GM23338 (cell line): Measurements from ENCODE around the gene BNIP2. TPM values are rescaled to one million over a fixed set of nuclear protein-coding genes. Genes with fewer than 3 reads are reported as not detected.

Source experiments
- ATAC-seq: fragments of 200-7000 bp; cut with Tn5 transposase; 3 replicates; pipeline ENCODE4 v1.9.1; 2020
- DNase-seq: peaks from one replicate; pipeline ENCODE4 v3.0.0-alpha.2; 2015; ENCODE audit warnings: low spot score
- H2AFZ ChIP-seq: fragments of 200-600 bp; sonication (generic); 2 replicates; pipeline ENCODE4 v1.8.0; 2016; ENCODE audit warnings: antibody characterized with exemption, mild to moderate bottlenecking, moderate library complexity
- H3F3A ChIP-seq: fragments of 200-600 bp; sonication (generic); replicated peaks from 2 replicates; pipeline ENCODE4 v1.8.0; 2017; ENCODE audit warnings: antibody characterized with exemption, mixed run types, low read depth
- H3K27ac ChIP-seq: fragments of 200-600 bp; sonication (generic); 2 replicates; pipeline ENCODE4 v1.6.1; 2016; ENCODE audit warnings: low read depth
- H3K27me3 ChIP-seq: fragments of 200-600 bp; sonication (generic); 2 replicates; pipeline ENCODE4 v1.8.0; 2016; ENCODE audit warnings: mild to moderate bottlenecking, mixed run types, moderate library complexity; ENCODE audit not compliant: insufficient read depth
- H3K36me3 ChIP-seq: fragments of 200-600 bp; sonication (generic); 2 replicates; pipeline ENCODE4 v1.8.0; 2016; ENCODE audit warnings: mild to moderate bottlenecking; ENCODE audit not compliant: insufficient read depth
- H3K4me1 ChIP-seq: fragments of 200-600 bp; sonication (generic); 2 replicates; pipeline ENCODE4 v1.8.0; 2016; ENCODE audit warnings: mild to moderate bottlenecking, moderate library complexity; ENCODE audit not compliant: insufficient read depth
- H3K4me2 ChIP-seq: fragments of 200-600 bp; sonication (generic); 2 replicates; pipeline ENCODE4 v1.7.1; 2017; ENCODE audit warnings: mixed run types
- H3K4me3 ChIP-seq: fragments of 200-600 bp; sonication (generic); 2 replicates; pipeline ENCODE4 v1.6.1; 2016; ENCODE audit warnings: mixed run types
- H3K79me2 ChIP-seq: fragments of 200-600 bp; sonication (generic); replicated peaks from 2 replicates; pipeline ENCODE4 v1.8.0; 2017; ENCODE audit warnings: mild to moderate bottlenecking; ENCODE audit not compliant: insufficient read depth
- H3K9me2 ChIP-seq: fragments of 200-600 bp; sonication (generic); 2 replicates; pipeline ENCODE4 v1.8.0; 2017; ENCODE audit not compliant: insufficient read depth
- H4K20me1 ChIP-seq: fragments of 200-600 bp; sonication (generic); replicated peaks from 2 replicates; pipeline ENCODE4 v1.8.0; 2017; ENCODE audit warnings: mild to moderate bottlenecking; ENCODE audit not compliant: insufficient read depth
- H3K27ac Mint-ChIP-seq: 2 replicates; pipeline ENCODE4 v1.8.0; 2020; ENCODE audit warnings: inconsistent platforms, mild to moderate bottlenecking, moderate library complexity, mixed read lengths
- H3K27me3 Mint-ChIP-seq: 3 replicates; pipeline ENCODE4 v1.8.0; 2022; ENCODE audit warnings: low read depth, mild to moderate bottlenecking, moderate library complexity, mixed read lengths, inconsistent platforms; ENCODE audit not compliant: insufficient read depth, poor library complexity
- H3K36me3 Mint-ChIP-seq: 3 replicates; pipeline ENCODE4 v1.8.0; 2021; ENCODE audit warnings: low read depth, mild to moderate bottlenecking, inconsistent platforms, moderate library complexity, mixed read lengths
- H3K4me1 Mint-ChIP-seq: 3 replicates; pipeline ENCODE4 v1.8.0; 2020; ENCODE audit warnings: mild to moderate bottlenecking, inconsistent platforms, mixed read lengths
- H3K4me3 Mint-ChIP-seq: 3 replicates; pipeline ENCODE4 v1.8.0; 2021; ENCODE audit warnings: moderate library complexity, mild to moderate bottlenecking, inconsistent platforms, mixed read lengths
- H3K9me3 Mint-ChIP-seq: 3 replicates; pipeline ENCODE4 v1.8.0; 2020; ENCODE audit warnings: moderate library complexity, mild to moderate bottlenecking, inconsistent platforms, mixed read lengths
- CREB1 ChIP-seq: fragments of 250-450 bp; sonication (Bioruptor Pico); IDR thresholded peaks from 2 replicates; pipeline ENCODE4 v1.5.0; 2020; ENCODE audit warnings: low read depth, mild to moderate bottlenecking, moderate library complexity
- CTCF ChIP-seq, 2 experiments: fragments of 200-600 bp in 1 of 2; sonication (generic) in 1 of 2; conservative IDR thresholded peaks; 2 replicates each; pipeline versions ENCODE4 v1.5.1 to v1.6.1; 2016 to 2017; ENCODE audit warnings: antibody characterized with exemption in 2 of 2, low read depth in 2 of 2, mild to moderate bottlenecking in 2 of 2, moderate library complexity in 1 of 2
- ETS1 ChIP-seq: IDR thresholded peaks from 2 replicates; pipeline ENCODE4 v1.6.1; 2016; ENCODE audit warnings: antibody characterized with exemption
- EZH2 ChIP-seq: fragments of 200-600 bp; sonication (generic); IDR thresholded peaks from one replicate; pipeline ENCODE4 v1.8.0; 2017; ENCODE audit warnings: antibody characterized with exemption, mild to moderate bottlenecking, low read depth; ENCODE audit not compliant: unreplicated experiment
- EZH2phosphoT487 ChIP-seq: fragments of 200-600 bp; sonication (generic); IDR thresholded peaks from one replicate; pipeline ENCODE4 v1.8.1; 2018; ENCODE audit warnings: antibody characterized with exemption; ENCODE audit not compliant: unreplicated experiment
- JUNB ChIP-seq: IDR thresholded peaks from one replicate; pipeline ENCODE4 v1.6.1; 2016; ENCODE audit warnings: antibody characterized with exemption; ENCODE audit not compliant: unreplicated experiment
- NANOG ChIP-seq: IDR thresholded peaks from 2 replicates; pipeline ENCODE4 v1.6.1; 2016; ENCODE audit warnings: antibody characterized with exemption, borderline replicate concordance
- POLR2AphosphoS5 ChIP-seq: IDR thresholded peaks from 2 replicates; pipeline ENCODE4 v1.6.1; 2016; ENCODE audit warnings: antibody characterized with exemption, low read depth
- STAT1 ChIP-seq: IDR thresholded peaks from one replicate; pipeline ENCODE4 v1.6.1; 2016; ENCODE audit warnings: antibody characterized with exemption; ENCODE audit not compliant: unreplicated experiment
- ZNF114 ChIP-seq: fragments of 250-450 bp; sonication (Bioruptor Pico); IDR thresholded peaks from 2 replicates; pipeline ENCODE4 v1.5.0; 2020; ENCODE audit warnings: mild to moderate bottlenecking, moderate library complexity
- ZNF331 ChIP-seq: fragments of 250-450 bp; sonication (Bioruptor Pico); IDR thresholded peaks from 2 replicates; pipeline ENCODE4 v1.5.0; 2020; ENCODE audit warnings: low read depth, mild to moderate bottlenecking, moderate library complexity
- ZNF462 ChIP-seq: fragments of 250-450 bp; sonication (Bioruptor Pico); IDR thresholded peaks from 2 replicates; pipeline ENCODE4 v1.5.0; 2020; ENCODE audit warnings: mild to moderate bottlenecking, moderate library complexity
- polyA plus RNA-seq: library from polyadenylated mRNA; unstranded; fragments of >200 nt; fragmentation: Nextera tagmentation; extraction: Ambion mirVana; gene quantifications from 2 replicates; pipeline ENCODE4 v1.2.1, GENCODE V29; 2016
- total RNA-seq: library from RNA; depleted of rRNA; stranded (reverse); fragments of >200 nt; shearing (Covaris generic); gene quantifications from 2 replicates; pipeline ENCODE4 v1.2.3, GENCODE V29; 2014

BNIP2 gene
- total and polyA plus RNA-seq, 2 experiments from 2014 or later = 43.7 to 83.7 TPM

- ATAC-seq (no peak), DNase-seq (no peak)
- no peaks in the 10 kb centered on the region for H3K4me1 Mint-ChIP-seq
- H3K4me1 ChIP-seq = no peaks in the 10 kb centered on the region
- no peaks in the 10 kb centered on the region for H3K27me3 ChIP-seq
- H3K27ac ChIP-seq = no peak overlapping the region
- no peaks in the 10 kb centered on the region for H3K9me2 ChIP-seq
- H3K27me3 Mint-ChIP-seq = no peaks in the 10 kb centered on the region
- no peak overlapping the region for H3K27ac Mint-ChIP-seq
- no peak overlapping the region for H3K4me2 ChIP-seq
- peaks cover 71% of the 10 kb centered on the region for H3K36me3 Mint-ChIP-seq
- no peaks in the 10 kb centered on the region for H3K9me3 Mint-ChIP-seq
- no peak overlapping the region for H2AFZ ChIP-seq
- peaks cover 21% of the 10 kb centered on the region for H3K79me2 ChIP-seq
- H3F3A ChIP-seq = no peaks in the 10 kb centered on the region
- no peak for TF ChIP-seq CTCF (conservative IDR thresholded peaks at IDR 0.05; ENCODE audit: low read depth in 2 of 2)
- no peak for TF ChIP-seq JUNB
- TF ChIP-seq ZNF462 (CRISPR knock-in tag) = no peak
- no peak for TF ChIP-seq EZH2
- no peak for TF ChIP-seq EZH2phosphoT487
- no peak for TF ChIP-seq ETS1
- TF ChIP-seq NANOG = no peak
- TF ChIP-seq STAT1 = no peak
- no peak for TF ChIP-seq ZNF331 (CRISPR knock-in tag)
- no peak for TF ChIP-seq POLR2AphosphoS5
- TF ChIP-seq CREB1 (CRISPR knock-in tag) = no peak
- no peak for TF ChIP-seq ZNF114
- H4K20me1 ChIP-seq = peaks cover 10% of the 10 kb centered on the region
- H3K4me3 ChIP-seq = no peak overlapping the region
- H3K36me3 ChIP-seq = peaks cover 60% of the 10 kb centered on the region
- H3K4me3 Mint-ChIP-seq = no peak overlapping the region
Measured at GRCh38 chr15:59678620-59679019, 10.5 kb downstream of the BNIP2 start.
